Epithelial cell of proximal tubule (primary cell): ENCODE measurements around the gene KIF12. TPM values are rescaled to one million over a fixed set of nuclear protein-coding genes. Genes with fewer than 3 reads are reported as not detected.

ENCODE experiments used
- DNase-seq: peaks from one replicate; pipeline ENCODE4 v3.0.0-alpha.2; 2011; ENCODE audit warnings: low read depth
- H3K4me3 ChIP-seq: 2 replicates; pipeline ENCODE4 v1.5.1; 2011; ENCODE audit warnings: low read depth, mild to moderate bottlenecking, low read length
- total RNA-seq: library from RNA; depleted of rRNA; stranded (reverse); fragments of >200 nt; gene quantifications from 2 replicates; pipeline ENCODE4 v1.2.3, GENCODE V29; 2015
- TF ChIP-seq, protein P1 (sequence below): conservative IDR thresholded peaks from 2 replicates; pipeline ENCODE4 v1.5.1; 2012; ENCODE audit warnings: low read depth, mild to moderate bottlenecking, low read length

Gene KIF12
- total RNA-seq, 1 donor from 2014 or later: 39.3 TPM

DNA sequence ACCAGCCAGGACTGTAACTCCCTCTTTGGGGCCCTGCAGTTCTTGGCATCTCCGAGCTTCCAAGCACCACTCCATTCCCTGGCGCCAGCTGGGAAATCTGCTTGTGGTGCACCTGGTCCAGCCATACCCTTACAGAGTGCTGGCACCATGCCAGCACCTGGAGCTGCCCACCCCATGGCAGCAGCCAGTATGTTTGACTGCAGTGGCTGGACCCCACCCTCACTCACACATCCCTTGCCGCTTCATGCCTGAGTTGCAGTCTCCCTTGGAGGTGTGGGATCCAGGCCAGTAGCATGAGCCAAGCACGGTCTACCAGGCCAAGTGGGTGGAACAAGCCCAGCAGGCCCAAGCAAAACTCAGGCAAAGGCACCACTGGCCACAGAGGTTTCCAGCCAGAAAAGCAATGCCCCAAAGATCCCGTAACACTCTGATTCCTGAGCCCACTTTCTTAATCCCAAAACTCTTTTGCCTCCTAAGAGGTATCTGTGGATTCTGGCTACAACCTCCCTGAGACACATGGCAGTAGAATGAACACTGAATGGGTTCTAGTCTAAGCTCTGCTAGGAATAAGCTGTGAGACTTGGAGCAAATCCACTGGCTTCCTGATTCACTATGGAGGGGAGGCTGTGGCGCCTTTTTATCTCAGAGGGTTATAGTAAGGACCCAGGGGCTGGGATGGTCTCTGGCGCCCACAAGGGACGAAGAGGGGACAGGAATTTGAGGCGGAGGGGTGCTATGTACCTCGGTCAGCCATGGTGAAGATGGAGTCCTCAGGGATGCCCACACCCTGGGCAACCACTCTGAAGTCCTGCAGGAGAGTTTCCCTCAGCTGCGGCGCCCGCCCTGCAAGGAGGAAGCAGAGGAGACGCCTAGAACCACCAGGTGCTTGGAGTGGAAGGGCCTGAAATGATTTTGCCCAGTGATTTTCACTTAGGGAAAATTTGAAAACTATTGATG, 26.6 kb downstream of the KIF12 start:
- no peak for DNase-seq
- TF ChIP-seq, protein P1, sequence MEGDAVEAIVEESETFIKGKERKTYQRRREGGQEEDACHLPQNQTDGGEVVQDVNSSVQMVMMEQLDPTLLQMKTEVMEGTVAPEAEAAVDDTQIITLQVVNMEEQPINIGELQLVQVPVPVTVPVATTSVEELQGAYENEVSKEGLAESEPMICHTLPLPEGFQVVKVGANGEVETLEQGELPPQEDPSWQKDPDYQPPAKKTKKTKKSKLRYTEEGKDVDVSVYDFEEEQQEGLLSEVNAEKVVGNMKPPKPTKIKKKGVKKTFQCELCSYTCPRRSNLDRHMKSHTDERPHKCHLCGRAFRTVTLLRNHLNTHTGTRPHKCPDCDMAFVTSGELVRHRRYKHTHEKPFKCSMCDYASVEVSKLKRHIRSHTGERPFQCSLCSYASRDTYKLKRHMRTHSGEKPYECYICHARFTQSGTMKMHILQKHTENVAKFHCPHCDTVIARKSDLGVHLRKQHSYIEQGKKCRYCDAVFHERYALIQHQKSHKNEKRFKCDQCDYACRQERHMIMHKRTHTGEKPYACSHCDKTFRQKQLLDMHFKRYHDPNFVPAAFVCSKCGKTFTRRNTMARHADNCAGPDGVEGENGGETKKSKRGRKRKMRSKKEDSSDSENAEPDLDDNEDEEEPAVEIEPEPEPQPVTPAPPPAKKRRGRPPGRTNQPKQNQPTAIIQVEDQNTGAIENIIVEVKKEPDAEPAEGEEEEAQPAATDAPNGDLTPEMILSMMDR: no peak
- H3K4me3 ChIP-seq: no peak overlapping the region

DNA sequence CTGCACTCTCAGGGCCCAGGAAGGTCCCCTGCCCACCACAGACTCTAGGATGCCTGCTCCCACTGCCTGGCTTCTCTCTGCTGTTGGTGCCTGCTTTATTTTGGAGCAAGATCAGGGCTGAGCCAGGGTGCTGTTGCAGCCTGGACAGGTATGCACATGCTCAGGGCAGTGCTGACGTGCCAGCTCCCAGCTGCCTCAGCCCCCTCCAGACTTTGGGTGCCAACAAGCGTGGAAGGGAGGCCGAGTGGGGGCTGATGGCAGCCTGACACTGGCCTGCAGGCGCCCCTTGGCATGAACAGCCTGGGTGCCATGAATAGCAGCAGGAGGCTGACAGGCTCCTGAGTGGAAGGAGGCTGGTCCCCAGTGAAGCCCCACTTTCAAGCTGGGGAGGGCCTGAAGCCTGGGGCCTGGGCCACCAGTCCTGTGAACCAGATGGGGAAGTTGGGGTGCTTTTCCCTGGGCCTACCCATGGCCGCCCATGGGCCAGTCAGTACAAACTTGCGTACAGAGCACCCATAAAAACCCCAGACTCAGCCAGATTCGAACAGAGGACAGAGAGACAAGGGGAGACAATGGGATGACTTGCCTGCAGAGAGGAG, 27.8 kb downstream of the KIF12 start:
- TF ChIP-seq, protein P1: no peak
- no peak for DNase-seq

DNA sequence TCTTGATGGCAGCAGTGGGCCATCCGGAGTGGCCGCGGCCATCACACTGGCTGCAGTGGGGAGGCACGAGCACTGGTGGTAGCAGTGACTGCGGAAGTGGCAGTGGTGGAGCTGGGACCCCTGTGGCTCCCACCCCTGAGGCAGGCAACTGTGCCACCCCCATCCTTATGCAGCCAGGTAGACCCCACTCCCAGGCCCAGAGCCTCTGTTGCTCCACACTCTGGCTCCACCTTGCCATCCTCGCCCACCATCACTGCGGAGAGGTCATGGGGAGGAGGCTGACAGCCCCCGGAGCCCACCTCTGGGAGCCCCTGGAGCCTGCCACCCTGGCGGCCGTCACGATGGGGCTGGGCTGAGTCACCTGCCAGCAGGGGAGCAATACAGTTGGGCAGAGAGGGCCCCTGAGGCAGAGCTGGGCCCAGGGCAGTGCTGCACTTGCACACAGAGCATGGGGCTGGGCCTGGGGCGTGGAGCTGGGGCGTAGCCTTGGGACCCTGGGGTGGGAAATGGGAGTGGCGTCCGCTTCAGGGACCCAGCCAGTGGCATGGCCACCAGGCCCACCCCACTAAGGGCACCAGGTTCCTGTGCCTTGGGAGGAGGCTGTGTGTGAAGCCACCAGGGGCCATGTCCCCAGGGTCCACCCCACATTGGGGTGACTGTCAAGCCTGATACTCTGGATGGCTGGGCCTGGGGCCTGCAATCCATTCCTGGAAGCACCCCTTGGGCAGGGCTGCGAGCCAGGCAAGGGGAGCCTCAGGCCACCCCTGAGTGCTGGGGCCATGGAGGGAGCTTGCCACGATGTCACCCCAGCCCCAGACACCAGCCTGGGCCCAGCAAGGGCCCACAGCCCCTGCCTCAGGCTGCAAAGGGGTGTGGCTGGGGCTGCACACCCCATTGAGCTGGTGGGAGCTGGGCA, 28.6 kb downstream of the KIF12 start:
- TF ChIP-seq, protein P1: no peak
- no peak overlapping the region for H3K4me3 ChIP-seq
- DNase-seq: no peak

More for the DNA sequence above, 27.8 kb downstream of the KIF12 start:
- no peak overlapping the region for H3K4me3 ChIP-seq

- TF ChIP-seq, protein P1: no peak
- DNase-seq: no peak
- H3K4me3 ChIP-seq: no peak overlapping the region
Observed at GRCh38 chr9:114069476-114070187, 29.5 kb downstream of the KIF12 start.

- TF ChIP-seq, protein P1: no peak
- no peak for DNase-seq
- no peak overlapping the region for H3K4me3 ChIP-seq
Observed at GRCh38 chr9:114065304-114065703, 33.8 kb downstream of the KIF12 start.

GRCh38 chr9:114061830-114062474, 37.1 kb downstream of the KIF12 start:
- TF ChIP-seq, protein P1: no peak
- no peak for DNase-seq
- no peak overlapping the region for H3K4me3 ChIP-seq
